Ectodermal cell (in vitro differentiated cells): ENCODE results near the gene SPRR3.

Source experiments
- H3K27ac ChIP-seq: 2 replicates; pipeline ENCODE4 v1.7.0; 2013; ENCODE audit warnings: mild to moderate bottlenecking, low read depth, low read length; ENCODE audit not compliant: insufficient read depth, poor library complexity, severe bottlenecking
- H3K27me3 ChIP-seq: 2 replicates; pipeline ENCODE4 v1.7.0; 2013; ENCODE audit warnings: mild to moderate bottlenecking, low read length; ENCODE audit not compliant: insufficient read depth, control insufficient read depth, poor library complexity, severe bottlenecking
- H3K36me3 ChIP-seq: one replicate; pipeline ENCODE4 v1.7.0; 2013; ENCODE audit warnings: low read length; ENCODE audit not compliant: control insufficient read depth, insufficient read depth
- H3K4me1 ChIP-seq: one replicate; pipeline ENCODE4 v1.7.0; 2013; ENCODE audit warnings: low read length; ENCODE audit not compliant: control insufficient read depth, insufficient read depth
- H3K4me3 ChIP-seq: 2 replicates; pipeline ENCODE4 v1.7.0; 2013; ENCODE audit warnings: low read depth, low read length, control low read depth; ENCODE audit not compliant: insufficient read depth
- H3K9me3 ChIP-seq: 2 replicates; pipeline ENCODE4 v1.7.0; 2013; ENCODE audit warnings: mild to moderate bottlenecking, low read length, moderate library complexity; ENCODE audit not compliant: control insufficient read depth
- WGBS, 2 experiments: methylation state at CpG; one replicate each; pipeline ENCODE4 v1.1.7; 2013; ENCODE audit warnings: missing lambda C conversion rate in 2 of 2; 5-methylcytosine and 5-hydroxymethylcytosine counted together

The SPRR3 gene

GRCh38 chr1:152982076-152982475 is 19.5 kb upstream of the SPRR3 start:
- 83 to 90% methylated on average over 4 of the region's 4 CpGs for WGBS, 2 experiments
- Histone ChIP-seq H3K4me3 (no peak overlapping the region), H3K27me3 (no peaks in the 10 kb centered on the region), H3K27ac (no peak overlapping the region), H3K9me3 (no peaks in the 10 kb centered on the region), H3K4me1 (no peaks in the 10 kb centered on the region), H3K36me3 (no peaks in the 10 kb centered on the region)

DNA sequence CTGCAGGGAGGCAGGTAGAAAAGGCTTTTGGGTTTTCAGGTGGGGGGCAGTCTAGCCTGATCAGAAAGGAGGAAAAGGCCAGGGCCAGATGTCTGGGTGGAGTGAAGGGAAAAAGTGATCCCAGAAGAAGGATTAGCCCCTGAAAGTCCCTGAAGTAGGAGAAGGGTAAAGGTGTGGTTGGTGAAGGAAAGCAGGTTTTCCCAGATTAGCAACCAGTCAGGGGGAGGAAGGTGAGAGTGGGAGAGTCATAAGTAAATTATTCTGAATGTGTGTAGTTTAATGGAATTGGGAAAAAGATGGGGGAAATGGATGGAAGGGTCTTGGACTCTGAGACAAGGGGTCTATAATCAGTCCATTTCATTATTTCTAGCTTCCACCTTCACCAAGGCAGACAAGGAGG is 18.3 kb upstream of the SPRR3 start:
- H3K4me1 ChIP-seq: no peaks in the 10 kb centered on the region
- no peak overlapping the region for H3K4me3 ChIP-seq
- H3K27me3 ChIP-seq: no peaks in the 10 kb centered on the region
- no peak overlapping the region for H3K27ac ChIP-seq
- no peaks in the 10 kb centered on the region for H3K9me3 ChIP-seq
- H3K36me3 ChIP-seq: no peaks in the 10 kb centered on the region

DNA sequence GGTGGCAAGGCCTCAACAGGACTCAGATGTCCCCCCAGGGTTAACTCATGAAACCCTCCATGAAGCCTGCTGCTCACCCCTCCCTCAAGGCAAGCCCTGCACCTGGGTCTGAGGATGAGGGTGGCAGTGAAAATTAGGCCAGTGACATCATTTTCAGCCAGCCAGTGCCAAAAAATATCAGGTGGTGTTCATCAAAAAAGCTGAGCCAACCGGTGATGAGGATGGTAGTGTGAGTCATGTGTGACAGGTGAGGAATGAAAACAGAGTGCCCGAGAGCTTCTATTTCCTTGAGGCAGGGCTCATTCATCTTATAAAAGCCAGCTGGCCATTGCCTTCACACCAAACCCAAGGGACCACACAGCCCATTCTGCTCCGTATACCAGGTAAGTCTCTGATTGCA is 17.8 kb upstream of the SPRR3 start, which contains the start of gene SPRR1A:
Gene SPRR1A (plus strand): TSS at position 339 of the 400 bp plus-strand sequence. CDS start 1,150 bp downstream, outside the sequence.
- WGBS, 2 experiments: 90 to 91% methylated on average over 3 of the region's 3 CpGs
- no peaks in the 10 kb centered on the region for H3K27me3 ChIP-seq
- H3K36me3 ChIP-seq: no peaks in the 10 kb centered on the region
- H3K9me3 ChIP-seq: no peaks in the 10 kb centered on the region
- H3K27ac ChIP-seq: no peak within 1 kb of the TSS
- H3K4me3 ChIP-seq: no peak within 1 kb of the TSS
- H3K4me1 ChIP-seq: no peaks in the 10 kb centered on the region

DNA sequence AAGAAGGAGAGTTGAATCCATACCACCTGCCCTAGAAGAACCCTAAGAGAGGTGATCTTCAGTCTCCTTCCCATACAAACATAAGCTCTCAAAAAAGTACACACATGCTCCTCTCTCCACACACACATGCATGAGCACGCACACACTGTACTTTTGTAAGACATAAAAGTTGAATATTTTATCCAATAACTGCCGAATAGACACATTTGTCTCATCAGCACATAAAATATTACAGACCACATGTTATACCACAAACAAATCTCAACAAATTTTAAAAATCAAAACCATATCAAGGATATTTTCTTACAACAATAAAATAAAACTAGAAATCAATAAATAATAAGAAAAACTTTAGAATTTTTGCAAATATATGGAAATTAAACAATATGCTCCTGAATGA is 15.0 kb upstream of the SPRR3 start:
- H3K36me3 ChIP-seq: no peaks in the 10 kb centered on the region
- H3K4me3 ChIP-seq: no peak overlapping the region
- no peak overlapping the region for H3K27ac ChIP-seq
- no peaks in the 10 kb centered on the region for H3K9me3 ChIP-seq
- 75 to 88% methylated on average over 2 of the region's 2 CpGs for WGBS, 2 experiments
- no peaks in the 10 kb centered on the region for H3K4me1 ChIP-seq
- no peaks in the 10 kb centered on the region for H3K27me3 ChIP-seq

- no peaks in the 10 kb centered on the region for H3K4me1 ChIP-seq
- no peak overlapping the region for H3K4me3 ChIP-seq
- 78% methylated on average over 6 of the region's 6 CpGs for WGBS, 2 experiments
- no peaks in the 10 kb centered on the region for H3K27me3 ChIP-seq
- H3K9me3 ChIP-seq: no peaks in the 10 kb centered on the region
- H3K36me3 ChIP-seq: no peaks in the 10 kb centered on the region
- no peak overlapping the region for H3K27ac ChIP-seq
These were observed 8.4 kb upstream of the SPRR3 start for GRCh38 chr1:152993186-152993585.

GRCh38 chr1:152995842-152996241 is 5.7 kb upstream of the SPRR3 start:
- no CpG with 5 or more reads among the region's 1 CpG for WGBS, 2 experiments

GRCh38 chr1:152996633-152997400 is 4.7 kb upstream of the SPRR3 start:
- WGBS, 2 experiments: 45 to 47% methylated on average over 5 of the region's 5 CpGs
- H3K27ac ChIP-seq: no peak overlapping the region

More at GRCh38 chr1:152995842-152996241, 5.7 kb upstream of the SPRR3 start:
- H3K27me3 ChIP-seq: no peaks in the 10 kb centered on the region
- H3K9me3 ChIP-seq: no peaks in the 10 kb centered on the region
- no peaks in the 10 kb centered on the region for H3K36me3 ChIP-seq
- H3K4me1 ChIP-seq: no peaks in the 10 kb centered on the region
- no peak overlapping the region for H3K4me3 ChIP-seq
- H3K27ac ChIP-seq: no peak overlapping the region

DNA sequence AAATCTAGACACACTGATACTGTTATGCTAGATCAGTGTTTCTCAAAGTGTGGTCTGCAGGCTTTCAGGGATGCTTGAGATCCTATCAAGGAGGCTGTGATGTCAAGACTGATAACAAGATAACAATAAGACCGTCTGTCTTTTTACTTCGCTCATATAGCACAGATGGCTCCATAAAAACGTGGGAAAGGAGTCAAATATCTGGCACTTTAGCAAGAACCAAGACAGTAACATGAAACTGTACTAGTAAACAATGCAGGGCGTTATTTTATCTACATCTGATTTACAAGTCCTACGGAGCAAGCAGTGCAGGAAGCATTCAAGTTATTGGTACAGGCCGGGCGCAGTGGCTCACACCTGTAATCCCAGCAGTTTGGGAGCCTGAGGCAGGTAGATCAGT is 3.6 kb upstream of the SPRR3 start:
- 69% methylated on average over 7 of the region's 7 CpGs for WGBS, 2 experiments
- Histone ChIP-seq H3K27me3 (no peaks in the 10 kb centered on the region), H3K36me3 (no peaks in the 10 kb centered on the region), H3K27ac (no peak overlapping the region), H3K4me1 (no peaks in the 10 kb centered on the region), H3K9me3 (no peaks in the 10 kb centered on the region), H3K4me3 (no peak overlapping the region)

More at GRCh38 chr1:152996633-152997400, 4.7 kb upstream of the SPRR3 start:
- H3K4me3 ChIP-seq: no peak overlapping the region
- H3K27me3 ChIP-seq: no peaks in the 10 kb centered on the region
- H3K4me1 ChIP-seq: no peaks in the 10 kb centered on the region
- no peaks in the 10 kb centered on the region for H3K9me3 ChIP-seq
- H3K36me3 ChIP-seq: no peaks in the 10 kb centered on the region

DNA sequence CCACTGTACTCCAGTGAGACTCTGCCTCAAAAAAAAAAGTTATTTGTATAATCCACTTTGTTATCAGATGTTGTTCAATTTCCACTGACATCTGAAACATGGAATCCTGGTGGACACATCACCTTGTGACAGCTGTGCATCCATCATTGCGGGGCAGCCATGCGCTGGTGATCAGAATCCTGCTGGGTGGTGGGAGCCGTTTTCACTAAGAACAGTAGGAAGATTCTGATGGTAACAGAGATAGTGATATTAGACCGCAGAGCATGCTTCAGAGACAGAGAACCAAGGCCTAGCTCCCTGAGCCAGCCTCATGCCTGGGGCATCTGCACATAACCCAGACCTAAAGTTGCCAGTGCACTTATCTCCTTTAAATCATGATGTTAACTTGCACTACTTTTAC is 3.1 kb upstream of the SPRR3 start:
- Histone ChIP-seq H3K4me3 (no peak overlapping the region), H3K36me3 (no peaks in the 10 kb centered on the region), H3K9me3 (no peaks in the 10 kb centered on the region), H3K27me3 (no peaks in the 10 kb centered on the region), H3K27ac (no peak overlapping the region), H3K4me1 (no peaks in the 10 kb centered on the region)
- WGBS, 2 experiments: 92% methylated on average over 4 of the region's 4 CpGs

- H3K36me3 ChIP-seq: no peaks in the 10 kb centered on the region
- no peak overlapping the region for H3K27ac ChIP-seq
- H3K9me3 ChIP-seq: no peaks in the 10 kb centered on the region
- no peaks in the 10 kb centered on the region for H3K4me1 ChIP-seq
- H3K27me3 ChIP-seq: no peaks in the 10 kb centered on the region
- H3K4me3 ChIP-seq: no peak overlapping the region
- 76 to 81% methylated on average over 6 of the region's 6 CpGs for WGBS, 2 experiments
These were observed 1.7 kb upstream of the SPRR3 start for GRCh38 chr1:152999818-153000217.
